Measurements from ENCODE around the gene PRUNE2.
A peak's percentile ranks its signal among the peaks of the same experiment; 100 is the strongest.
"Not testable (repeated sequence)": the region's sequence is repeated elsewhere in the genome, so short reads cannot be mapped to it uniquely, and the experiment has no call there.

PRUNE2 gene

GRCh38 chr9:76858248-76858647 is 47.7 kb downstream of the PRUNE2 start:
- not testable (repeated sequence) for DNase-seq

- DNase-seq: no peak
These were observed 49.9 kb downstream of the PRUNE2 start for GRCh38 chr9:76856016-76856415.

GRCh38 chr9:76855015-76855414 is 50.9 kb downstream of the PRUNE2 start:
- no peak for DNase-seq

- no peak for DNase-seq
These were observed 53.9 kb downstream of the PRUNE2 start for GRCh38 chr9:76852026-76852425.

- no peak for DNase-seq
These were observed 59.6 kb downstream of the PRUNE2 start for GRCh38 chr9:76846297-76846696.

GRCh38 chr9:76845254-76845653 is 60.7 kb downstream of the PRUNE2 start:
- no peak for DNase-seq

GRCh38 chr9:76835571-76836283 is 70.2 kb downstream of the PRUNE2 start:
- DNase-seq: no peak

- DNase-seq: no peak
These were observed 77.5 kb downstream of the PRUNE2 start for GRCh38 chr9:76828447-76828846.

- DNase-seq: no peak
These were observed 78.4 kb downstream of the PRUNE2 start for GRCh38 chr9:76827296-76828080.

- no peak for DNase-seq
These were observed 85.5 kb downstream of the PRUNE2 start for GRCh38 chr9:76820431-76820830.

GRCh38 chr9:76818271-76818670 is 87.6 kb downstream of the PRUNE2 start:
- no peak for DNase-seq

- DNase-seq: no peak
These were observed 88.4 kb downstream of the PRUNE2 start for GRCh38 chr9:76817489-76817888.

- DNase-seq: no peak
These were observed 93.3 kb downstream of the PRUNE2 start for GRCh38 chr9:76812591-76812990.

GRCh38 chr9:76810377-76810957 is 95.4 kb downstream of the PRUNE2 start:
- peak; percentile 7 to 28 for DNase-seq

GRCh38 chr9:76808636-76809035 is 97.3 kb downstream of the PRUNE2 start:
- DNase-seq: no peak

- no peak for DNase-seq
These were observed 102.2 kb downstream of the PRUNE2 start for GRCh38 chr9:76803762-76804161.

GRCh38 chr9:76803083-76803482 is 102.8 kb downstream of the PRUNE2 start:
- no peak for DNase-seq

GRCh38 chr9:76800901-76801300 is 105.0 kb downstream of the PRUNE2 start:
- DNase-seq: no peak

- DNase-seq: no peak
These were observed 106.4 kb downstream of the PRUNE2 start for GRCh38 chr9:76799473-76799872.

GRCh38 chr9:76798527-76798926 is 107.4 kb downstream of the PRUNE2 start:
- DNase-seq: no peak

GRCh38 chr9:76796296-76796695 is 109.6 kb downstream of the PRUNE2 start:
- no peak for DNase-seq

- DNase-seq: no peak
These were observed 112.0 kb downstream of the PRUNE2 start for GRCh38 chr9:76793784-76794431.

- no peak for DNase-seq
These were observed 116.1 kb downstream of the PRUNE2 start for GRCh38 chr9:76789840-76790239.

- DNase-seq: no peak
These were observed 118.2 kb downstream of the PRUNE2 start for GRCh38 chr9:76787677-76788076.
